GM12801 (cell line): ENCODE results near the gene FSHB.

Experiments
- CTCF ChIP-seq: IDR thresholded peaks from one replicate; pipeline ENCODE4 v1.5.1; 2011; ENCODE audit warnings: control low read depth; ENCODE audit not compliant: insufficient read length; ENCODE audit errors: extremely low read depth

Gene FSHB

GRCh38 chr11:30230714-30231113 lies at the start of gene FSHB:
Gene FSHB (plus strand): TSS chr11:30231014. CDS start chr11:30231903, 889 bp downstream.
- TF ChIP-seq CTCF = no peak

GRCh38 chr11:30186748-30187147 lies 44.1 kb upstream of the FSHB start:
- no peak for TF ChIP-seq CTCF

GRCh38 chr11:30192620-30193019 lies 38.2 kb upstream of the FSHB start:
- TF ChIP-seq CTCF = no peak

GRCh38 chr11:30196400-30197206 lies 34.2 kb upstream of the FSHB start:
- peak; percentile 42 for TF ChIP-seq CTCF

GRCh38 chr11:30197869-30198268 lies 32.9 kb upstream of the FSHB start:
- no peak for TF ChIP-seq CTCF

- TF ChIP-seq CTCF = no peak
Measured at GRCh38 chr11:30203850-30204249, 27.0 kb upstream of the FSHB start.

- no peak for TF ChIP-seq CTCF
Measured at GRCh38 chr11:30206249-30206996, 24.4 kb upstream of the FSHB start.
